Skin of body (tissue), 2 donors: Measurements from ENCODE around the gene ALAS1. TPM values are rescaled to one million over a fixed set of nuclear protein-coding genes. Genes with fewer than 3 reads are reported as not detected.

Experiments
- DNase-seq: peaks from one replicate; lab custom pipeline; 2025; lab: John Stamatoyannopoulos, UW
- total RNA-seq: library from RNA; depleted of rRNA; stranded (reverse); fragments of >200 nt; gene quantifications from one replicate; pipeline ENCODE4 v1.2.3, GENCODE V29; 2014

ALAS1 gene
- total RNA-seq, 1 donor from 2014 or later, result 31.4 TPM

GRCh38 chr3:52198643-52199608, 966 bp downstream of the ALAS1 start:
- no peak for DNase-seq

DNA sequence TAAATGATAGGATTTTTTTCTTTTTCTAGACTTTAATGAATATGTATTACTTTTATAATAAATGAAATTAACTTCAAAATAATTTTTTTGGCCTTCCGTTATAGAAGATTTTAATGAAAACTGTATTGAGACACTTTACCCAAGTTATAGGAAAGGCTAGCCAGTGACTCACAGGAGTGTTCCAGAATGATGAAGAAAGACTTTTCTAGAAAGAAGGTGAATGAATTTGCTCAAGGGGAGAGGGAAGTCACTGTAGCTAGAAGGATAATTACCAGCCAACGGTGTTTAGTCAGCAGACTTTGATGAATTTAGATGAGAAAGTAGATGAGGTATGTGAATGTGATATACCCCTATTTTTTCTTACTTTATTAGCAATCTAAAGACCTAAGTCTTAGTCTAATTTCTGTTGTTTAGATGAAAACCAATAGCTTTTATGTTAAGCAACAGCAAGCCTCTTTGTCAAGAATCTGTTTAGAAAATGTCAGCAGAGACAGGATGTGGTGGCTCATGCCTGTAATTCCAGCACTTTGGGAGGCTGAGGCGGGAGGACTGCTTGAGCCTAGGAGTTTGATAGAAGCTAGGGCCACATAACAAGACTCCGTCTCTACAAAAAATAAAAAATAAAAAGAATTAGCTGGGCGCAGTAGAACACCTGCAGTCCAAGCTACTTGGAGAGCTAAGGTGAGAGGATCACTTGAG, 3.2 kb downstream of the ALAS1 start:
- no peak for DNase-seq

DNA sequence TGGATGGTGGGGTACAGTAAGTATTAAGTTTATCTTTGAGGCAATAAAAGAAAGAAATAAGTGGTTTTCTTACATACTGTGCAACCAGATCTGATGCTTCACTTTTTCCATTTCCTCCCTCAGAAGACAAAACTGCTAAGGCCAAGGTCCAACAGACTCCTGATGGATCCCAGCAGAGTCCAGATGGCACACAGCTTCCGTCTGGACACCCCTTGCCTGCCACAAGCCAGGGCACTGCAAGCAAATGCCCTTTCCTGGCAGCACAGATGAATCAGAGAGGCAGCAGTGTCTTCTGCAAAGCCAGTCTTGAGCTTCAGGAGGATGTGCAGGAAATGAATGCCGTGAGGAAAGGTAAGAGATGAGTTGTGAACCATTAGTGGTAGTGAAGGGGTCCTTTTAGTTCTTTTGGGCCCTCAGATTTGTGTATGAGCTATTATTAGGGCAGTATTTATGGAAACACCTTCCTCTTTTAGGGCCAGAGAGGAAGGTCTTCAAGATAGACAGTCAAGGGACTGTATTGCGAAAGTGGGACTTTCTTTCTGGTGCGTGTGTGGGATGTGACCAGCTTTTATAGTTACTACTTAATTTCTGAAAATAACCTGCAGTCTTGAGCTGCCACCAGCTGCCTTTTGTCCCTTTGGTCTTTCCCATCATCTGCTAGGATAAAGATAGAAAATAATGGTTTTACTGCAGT, 4.6 kb downstream of the ALAS1 start:
- DNase-seq, result no peak

- no peak for DNase-seq
These were observed 5.7 kb downstream of the ALAS1 start for GRCh38 chr3:52203701-52204100.

DNA sequence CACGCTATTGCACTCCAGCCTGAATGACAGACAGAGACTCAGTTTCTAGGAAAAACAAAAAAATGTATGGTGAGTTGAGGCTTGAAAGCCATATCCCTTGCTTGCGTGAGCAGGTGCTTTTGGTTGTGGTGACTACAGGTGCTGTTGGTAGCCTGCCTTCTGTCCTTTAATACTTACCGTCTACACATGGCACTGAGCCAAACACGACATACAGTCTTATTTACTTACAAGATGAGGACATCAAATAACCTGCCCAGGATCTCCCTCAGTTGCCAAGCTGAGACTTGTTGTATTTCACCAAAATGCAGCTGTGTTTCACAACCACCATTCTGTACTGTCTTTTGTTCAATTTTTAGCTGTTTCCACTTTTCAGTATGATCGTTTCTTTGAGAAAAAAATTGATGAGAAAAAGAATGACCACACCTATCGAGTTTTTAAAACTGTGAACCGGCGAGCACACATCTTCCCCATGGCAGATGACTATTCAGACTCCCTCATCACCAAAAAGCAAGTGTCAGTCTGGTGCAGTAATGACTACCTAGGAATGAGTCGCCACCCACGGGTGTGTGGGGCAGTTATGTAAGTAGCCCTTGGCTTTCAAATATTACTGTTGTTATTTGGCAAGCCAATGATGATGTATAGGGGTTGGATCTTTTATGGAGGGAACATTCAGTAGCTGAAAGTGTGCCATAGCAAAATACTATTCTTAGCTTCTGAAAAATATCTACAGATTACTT, 6.5 kb downstream of the ALAS1 start:
- DNase-seq, result no peak

GRCh38 chr3:52205727-52206372, 7.9 kb downstream of the ALAS1 start:
- DNase-seq, result no peak

- DNase-seq, result no peak
These were observed 10.6 kb downstream of the ALAS1 start for GRCh38 chr3:52208556-52208955.

DNA sequence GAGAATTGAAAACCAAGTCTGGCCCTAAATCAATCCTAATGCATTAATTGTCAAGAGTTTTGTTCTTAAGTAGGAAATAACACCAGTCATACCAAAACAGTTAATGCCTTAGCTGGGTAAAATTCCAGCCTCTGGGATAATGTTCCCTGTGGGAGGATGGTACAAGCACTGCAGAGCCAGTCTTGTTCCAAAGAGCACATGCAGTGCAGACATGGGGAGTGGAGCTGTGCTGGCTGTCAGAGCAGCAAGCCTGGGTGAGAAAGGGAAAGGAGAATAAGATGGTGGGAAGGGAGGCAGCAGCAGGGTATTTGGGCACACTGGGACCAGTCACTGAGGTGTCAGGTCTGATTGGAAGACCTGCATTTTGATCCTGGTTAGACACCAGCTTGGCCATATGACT, 12.1 kb downstream of the ALAS1 start:
- no peak for DNase-seq

- DNase-seq, result no peak
These were observed 12.6 kb downstream of the ALAS1 start for GRCh38 chr3:52210550-52211046.

DNA sequence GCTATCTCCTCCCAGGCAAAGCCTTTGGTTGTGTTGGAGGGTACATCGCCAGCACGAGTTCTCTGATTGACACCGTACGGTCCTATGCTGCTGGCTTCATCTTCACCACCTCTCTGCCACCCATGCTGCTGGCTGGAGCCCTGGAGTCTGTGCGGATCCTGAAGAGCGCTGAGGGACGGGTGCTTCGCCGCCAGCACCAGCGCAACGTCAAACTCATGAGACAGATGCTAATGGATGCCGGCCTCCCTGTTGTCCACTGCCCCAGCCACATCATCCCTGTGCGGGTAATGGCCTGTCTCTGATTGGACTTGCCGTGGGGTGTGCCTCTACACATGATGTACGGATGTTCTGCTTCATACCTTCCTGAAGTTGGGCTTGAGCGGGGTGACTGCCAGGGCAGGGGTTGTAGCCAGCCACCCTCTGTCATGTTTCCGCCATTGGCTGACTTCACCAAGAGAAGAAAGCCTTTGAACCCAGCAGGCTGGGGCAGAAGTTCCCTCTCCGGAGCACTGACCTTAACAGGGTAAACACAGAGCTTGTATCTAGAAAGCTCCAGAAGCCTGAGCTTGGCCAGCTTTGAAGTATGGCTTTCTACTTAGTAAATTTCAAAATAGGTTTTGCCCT, 13.4 kb downstream of the ALAS1 start:
- DNase-seq, result no peak

- DNase-seq, result no peak
These were observed 15.0 kb downstream of the ALAS1 start for GRCh38 chr3:52213005-52213404.

- peak; percentile 8 for DNase-seq
These were observed 15.9 kb downstream of the ALAS1 start for GRCh38 chr3:52213901-52214300.

GRCh38 chr3:52215351-52215750, 17.4 kb downstream of the ALAS1 start:
- DNase-seq, result no peak

DNA sequence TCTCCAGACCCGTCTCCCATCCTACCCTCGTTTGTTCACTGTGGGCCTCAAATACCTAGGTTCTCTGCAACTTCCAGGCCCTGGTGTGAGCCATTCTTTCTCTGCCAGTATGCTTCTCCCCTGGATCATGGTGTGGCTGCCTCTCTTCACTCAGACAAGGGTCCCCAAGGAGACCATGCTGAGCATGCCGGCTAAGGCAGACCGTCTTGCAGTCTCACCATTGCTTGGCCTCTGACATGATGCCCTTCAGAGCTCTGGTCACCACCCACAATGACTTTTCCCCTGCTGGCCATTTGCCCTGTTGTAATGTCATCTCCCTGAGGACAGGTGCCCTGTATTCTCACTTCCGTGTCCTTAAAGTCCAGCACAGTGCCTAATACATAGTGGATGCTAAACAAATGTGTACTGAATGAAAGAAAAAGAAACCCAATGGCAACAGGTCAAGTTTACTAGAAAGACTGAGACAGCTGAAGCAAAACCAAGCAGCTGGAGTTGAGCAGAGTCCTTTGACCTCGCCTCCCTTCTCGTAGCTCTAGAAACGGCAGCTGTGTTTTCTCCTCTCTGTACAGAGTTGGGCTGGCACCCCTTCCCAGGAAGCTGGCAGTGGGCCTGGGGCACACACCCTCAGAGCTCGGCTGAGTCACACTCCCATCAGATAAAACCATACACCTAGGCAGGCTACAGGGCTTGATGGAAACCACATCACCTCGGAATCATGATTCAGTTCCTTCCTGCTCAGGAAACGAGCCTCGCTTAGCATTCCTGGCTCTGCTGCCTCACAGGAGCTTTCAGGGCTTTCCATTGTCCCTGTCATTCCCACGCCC, 18.8 kb downstream of the ALAS1 start:
- peak; percentile 52 for DNase-seq

- no peak for DNase-seq
These were observed 19.4 kb downstream of the ALAS1 start for GRCh38 chr3:52217409-52217805.

- no peak for DNase-seq
These were observed 20.1 kb downstream of the ALAS1 start for GRCh38 chr3:52218026-52218425.

DNA sequence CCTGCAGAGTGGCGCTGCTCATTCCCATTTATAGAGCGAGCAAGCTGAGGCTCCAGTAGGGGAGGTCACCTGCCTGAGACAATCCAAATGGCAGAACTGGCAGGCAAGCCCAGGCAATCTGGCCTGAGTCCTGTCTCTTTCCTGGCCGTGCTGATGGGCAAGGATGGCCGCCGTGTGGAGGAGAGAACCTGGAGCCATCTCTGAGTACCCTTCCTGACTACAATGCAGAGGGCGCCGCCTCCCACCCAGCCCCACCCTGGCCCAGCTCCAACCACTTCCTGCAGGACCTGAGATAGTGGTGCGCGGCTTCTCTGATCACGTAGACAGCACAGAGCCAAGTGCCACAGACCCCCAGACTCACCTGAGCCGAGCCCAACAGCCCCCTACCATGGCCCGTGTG, 20.5 kb downstream of the ALAS1 start:
- DNase-seq, result no peak

- no peak for DNase-seq
These were observed 21.1 kb downstream of the ALAS1 start for GRCh38 chr3:52218937-52219650.
